Measurements from ENCODE around the gene KCNE3.
A peak's percentile ranks its signal among the peaks of the same experiment; 100 is the strongest.
"Not testable (repeated sequence)": the region's sequence is repeated elsewhere in the genome, so short reads cannot be mapped to it uniquely, and the experiment has no call there.

Gene KCNE3

GRCh38 chr11:74444173-74444826 lies 23.0 kb downstream of the KCNE3 start:
- no peak for DNase-seq (ENCODE audit: low spot score)
- no peak overlapping the region for H3K4me3 Mint-ChIP-seq
- peaks cover 3% of the 10 kb centered on the region for H3K27me3 Mint-ChIP-seq (ENCODE audit: low read depth)
- H3K9me3 Mint-ChIP-seq = peaks cover 15% of the 10 kb centered on the region
- no peaks in the 10 kb centered on the region for H3K36me3 Mint-ChIP-seq (ENCODE audit: low read depth)
- H3K4me1 Mint-ChIP-seq (ENCODE audit: low read depth) = peaks cover 2% of the 10 kb centered on the region
- H3K27ac Mint-ChIP-seq = no peak overlapping the region

GRCh38 chr11:74443071-74443864 lies 24.1 kb downstream of the KCNE3 start:
- DNase-seq (ENCODE audit: low spot score) = no peak
- H3K27ac Mint-ChIP-seq = no peak overlapping the region
- no peak overlapping the region for H3K4me3 Mint-ChIP-seq
- no peaks in the 10 kb centered on the region for H3K36me3 Mint-ChIP-seq (ENCODE audit: low read depth)
- peaks cover 18% of the 10 kb centered on the region for H3K9me3 Mint-ChIP-seq
- H3K4me1 Mint-ChIP-seq (ENCODE audit: low read depth) = no peaks in the 10 kb centered on the region
- H3K27me3 Mint-ChIP-seq (ENCODE audit: low read depth) = peaks cover 3% of the 10 kb centered on the region

GRCh38 chr11:74442636-74443035 lies 24.7 kb downstream of the KCNE3 start:
- no peak for DNase-seq (ENCODE audit: low spot score)
- Mint-ChIP-seq H3K4me1 (ENCODE audit: low read depth) (no peaks in the 10 kb centered on the region), H3K9me3 (peaks cover 18% of the 10 kb centered on the region), H3K27ac (no peak overlapping the region), H3K36me3 (ENCODE audit: low read depth) (no peaks in the 10 kb centered on the region), H3K4me3 (no peak overlapping the region), H3K27me3 (ENCODE audit: low read depth) (peaks cover 3% of the 10 kb centered on the region)

GRCh38 chr11:74438681-74439080 lies 28.7 kb downstream of the KCNE3 start:
- no peak overlapping the region for H3K4me3 Mint-ChIP-seq
- H3K27ac Mint-ChIP-seq = no peak overlapping the region
- H3K36me3 Mint-ChIP-seq (ENCODE audit: low read depth) = no peaks in the 10 kb centered on the region
- no peak for DNase-seq (ENCODE audit: low spot score)
- H3K27me3 Mint-ChIP-seq (ENCODE audit: low read depth) = no peaks in the 10 kb centered on the region
- H3K4me1 Mint-ChIP-seq (ENCODE audit: low read depth) = no peaks in the 10 kb centered on the region
- H3K9me3 Mint-ChIP-seq = peaks cover 18% of the 10 kb centered on the region

GRCh38 chr11:74437441-74438042 lies 29.8 kb downstream of the KCNE3 start:
- Mint-ChIP-seq H3K36me3 (ENCODE audit: low read depth) (no peaks in the 10 kb centered on the region), H3K4me3 (no peak overlapping the region), H3K27me3 (ENCODE audit: low read depth) (no peaks in the 10 kb centered on the region), H3K27ac (no peak overlapping the region), H3K9me3 (peaks cover 18% of the 10 kb centered on the region), H3K4me1 (ENCODE audit: low read depth) (no peaks in the 10 kb centered on the region)
- DNase-seq (ENCODE audit: low spot score) = no peak

- Mint-ChIP-seq H3K27ac (no peak overlapping the region), H3K4me3 (no peak overlapping the region), H3K4me1 (ENCODE audit: low read depth) (no peaks in the 10 kb centered on the region), H3K9me3 (peaks cover 3% of the 10 kb centered on the region), H3K27me3 (ENCODE audit: low read depth) (no peaks in the 10 kb centered on the region), H3K36me3 (ENCODE audit: low read depth) (no peaks in the 10 kb centered on the region)
- no peak for DNase-seq (ENCODE audit: low spot score)
These were observed 32.8 kb downstream of the KCNE3 start for GRCh38 chr11:74434528-74434927.

GRCh38 chr11:74429205-74429604 lies 38.1 kb downstream of the KCNE3 start:
- no peak overlapping the region for H3K27ac Mint-ChIP-seq
- peaks cover 3% of the 10 kb centered on the region for H3K9me3 Mint-ChIP-seq
- no peaks in the 10 kb centered on the region for H3K4me1 Mint-ChIP-seq (ENCODE audit: low read depth)
- DNase-seq (ENCODE audit: low spot score) = no peak
- H3K36me3 Mint-ChIP-seq (ENCODE audit: low read depth) = no peaks in the 10 kb centered on the region
- H3K27me3 Mint-ChIP-seq (ENCODE audit: low read depth) = peaks cover 3% of the 10 kb centered on the region
- H3K4me3 Mint-ChIP-seq = no peak overlapping the region

- DNase-seq (ENCODE audit: low spot score) = no peak
- peaks cover 3% of the 10 kb centered on the region for H3K9me3 Mint-ChIP-seq
- no peaks in the 10 kb centered on the region for H3K36me3 Mint-ChIP-seq (ENCODE audit: low read depth)
- H3K4me1 Mint-ChIP-seq (ENCODE audit: low read depth) = no peaks in the 10 kb centered on the region
- H3K27me3 Mint-ChIP-seq (ENCODE audit: low read depth) = peaks cover 3% of the 10 kb centered on the region
- H3K4me3 Mint-ChIP-seq = no peak overlapping the region
- H3K27ac Mint-ChIP-seq = no peak overlapping the region
These were observed 39.9 kb downstream of the KCNE3 start for GRCh38 chr11:74427384-74427886.

GRCh38 chr11:74425100-74425499 lies 42.2 kb downstream of the KCNE3 start:
- Mint-ChIP-seq H3K36me3 (ENCODE audit: low read depth) (no peaks in the 10 kb centered on the region), H3K4me1 (ENCODE audit: low read depth) (no peaks in the 10 kb centered on the region), H3K9me3 (peaks cover 3% of the 10 kb centered on the region), H3K27me3 (ENCODE audit: low read depth) (peaks cover 7% of the 10 kb centered on the region), H3K4me3 (no peak overlapping the region), H3K27ac (no peak overlapping the region)
- no peak for DNase-seq (ENCODE audit: low spot score)

- H3K36me3 Mint-ChIP-seq (ENCODE audit: low read depth) = no peaks in the 10 kb centered on the region
- DNase-seq (ENCODE audit: low spot score) = no peak
- no peak overlapping the region for H3K27ac Mint-ChIP-seq
These were observed 48.8 kb downstream of the KCNE3 start for GRCh38 chr11:74418509-74418895.

GRCh38 chr11:74417860-74418508 lies 49.4 kb downstream of the KCNE3 start:
- H3K36me3 Mint-ChIP-seq (ENCODE audit: low read depth) = no peaks in the 10 kb centered on the region
- H3K4me1 Mint-ChIP-seq (ENCODE audit: low read depth) = peaks cover 16% of the 10 kb centered on the region
- H3K27ac Mint-ChIP-seq = peak overlapping the region; percentile 71
- H3K4me3 Mint-ChIP-seq = no peak overlapping the region
- peaks cover 4% of the 10 kb centered on the region for H3K27me3 Mint-ChIP-seq (ENCODE audit: low read depth)
- H3K9me3 Mint-ChIP-seq = no peaks in the 10 kb centered on the region
- DNase-seq (ENCODE audit: low spot score) = no peak

More at GRCh38 chr11:74418509-74418895, 48.8 kb downstream of the KCNE3 start:
- H3K9me3 Mint-ChIP-seq = no peaks in the 10 kb centered on the region
- H3K27me3 Mint-ChIP-seq (ENCODE audit: low read depth) = peaks cover 4% of the 10 kb centered on the region
- peaks cover 16% of the 10 kb centered on the region for H3K4me1 Mint-ChIP-seq (ENCODE audit: low read depth)
- H3K4me3 Mint-ChIP-seq = no peak overlapping the region

- Mint-ChIP-seq H3K9me3 (no peaks in the 10 kb centered on the region), H3K27ac (peak overlapping the region; percentile 71), H3K4me1 (ENCODE audit: low read depth) (peaks cover 20% of the 10 kb centered on the region), H3K27me3 (ENCODE audit: low read depth) (peaks cover 4% of the 10 kb centered on the region), H3K4me3 (no peak overlapping the region), H3K36me3 (ENCODE audit: low read depth) (no peaks in the 10 kb centered on the region)
- DNase-seq (ENCODE audit: low spot score) = peak; percentile 12
These were observed 50.0 kb downstream of the KCNE3 start for GRCh38 chr11:74417379-74417804.

- not testable (repeated sequence) for H3K27me3 Mint-ChIP-seq (ENCODE audit: low read depth); H3K9me3 Mint-ChIP-seq; H3K4me3 Mint-ChIP-seq; H3K36me3 Mint-ChIP-seq (ENCODE audit: low read depth); DNase-seq (ENCODE audit: low spot score)
- Mint-ChIP-seq H3K27ac (peak overlapping the region; percentile 60), H3K4me1 (ENCODE audit: low read depth) (peaks cover 20% of the 10 kb centered on the region)
These were observed 50.4 kb downstream of the KCNE3 start for GRCh38 chr11:74416974-74417373.
